ENCODE results near the gene OSBPL8.

- TF ChIP-seq CTCF (IDR thresholded peaks at IDR 0.05; ENCODE audit: control extremely low read depth in 1 of 3, insufficient read depth in 1 of 3, low read depth in 1 of 3, low read length in 3 of 3) (no peak), POLR2A (IDR thresholded peaks at IDR 0.05; ENCODE audit: control extremely low read depth in 1 of 2, low read depth in 2 of 2, low read length in 2 of 2) (no peak), GABPA (IDR thresholded peaks at IDR 0.05; ENCODE audit: borderline replicate concordance, insufficient read depth, low read length) (no peak), JUND (IDR thresholded peaks at IDR 0.05; ENCODE audit: low read length) (no peak)
Measured at GRCh38 chr12:76530516-76530915, 29.1 kb downstream of the OSBPL8 start.

Measured in H1 (cell line).